A549 (cell line): ENCODE results near the gene TMEM221. TPM values are rescaled to one million over a fixed set of nuclear protein-coding genes. Genes with fewer than 3 reads are reported as not detected.

Experiments used
- ATAC-seq, 2 experiments: fragments of 200-7000 bp in 1 of 2; fragments of >200 bp in 1 of 2; cut with Nextera tagmentation in 1 of 2; cut with Tn5 transposase in 1 of 2; 3 replicates each; pipeline versions ENCODE4 v1.8.0 to v1.9.1; 2018 to 2020; ENCODE audit warnings: mild to moderate bottlenecking in 1 of 2, moderate library complexity in 1 of 2
- CTCF ChIA-PET: fragments of 300-600 bp; sonication (Branson Sonifier 250); formaldehyde crosslinking; extraction: SDS; loops from one replicate; lab custom pipeline; 2021; ENCODE audit warnings: antibody characterized with exemption, inconsistent platforms; lab: Yijun Ruan, JAX
- POLR2A ChIA-PET: fragments of 350-600 bp; formaldehyde crosslinking; extraction: SDS; loops from one replicate; lab custom pipeline; 2021; ENCODE audit warnings: antibody characterized with exemption, inconsistent platforms; lab: Yijun Ruan, JAX
- DNase-seq, 2 experiments: peaks; one replicate each; pipeline versions ENCODE4 v3.0.0 to v3.0.0-alpha.2; 2011 to 2016; ENCODE audit warnings: low read depth in 1 of 2, low spot score in 1 of 2
- FAIRE-seq: peaks from 2 replicates; lab custom pipeline; 2011; peaks lifted over from hg19 to GRCh38; lab: Jason Lieb, UNC
- H3K27ac ChIP-seq, 2 experiments: fragments of >200 bp; sonication (Bioruptor Twin); formaldehyde crosslinking; 3 replicates each; pipeline ENCODE4 v1.5.1; 2016 to 2017
- H3K4me1 ChIP-seq: fragments of >200 bp; sonication (Bioruptor Twin); formaldehyde crosslinking; 3 replicates; pipeline ENCODE4 v1.6.1; 2016
- H3K4me2 ChIP-seq: fragments of >200 bp; sonication (Bioruptor Twin); formaldehyde crosslinking; 3 replicates; pipeline ENCODE4 v1.6.1; 2016
- H3K4me3 ChIP-seq: fragments of >200 bp; sonication (Bioruptor Twin); formaldehyde crosslinking; 3 replicates; pipeline ENCODE4 v1.5.1; 2016
- H3K9me3 ChIP-seq: fragments of >200 bp; sonication (Bioruptor Twin); formaldehyde crosslinking; 3 replicates; pipeline ENCODE4 v1.6.1; 2016
- BHLHE40 ChIP-seq: IDR thresholded peaks from 2 replicates; pipeline ENCODE4 v1.6.1; 2012; ENCODE audit warnings: low read depth, low read length, inconsistent platforms
- CBX8 ChIP-seq: fragments of 200-600 bp; sonication (generic); IDR thresholded peaks from 2 replicates; pipeline ENCODE4 v1.6.1; 2016
- CHD2 ChIP-seq: fragments of 150-350 bp; IDR thresholded peaks from 2 replicates; pipeline ENCODE4 v1.6.1; 2014; ENCODE audit warnings: low read length; ENCODE audit not compliant: partially characterized antibody
- CHD4 ChIP-seq: fragments of 200-600 bp; sonication (generic); IDR thresholded peaks from 2 replicates; pipeline ENCODE4 v1.6.1; 2016; ENCODE audit warnings: antibody characterized with exemption, mild to moderate bottlenecking, borderline replicate concordance
- EHMT2 ChIP-seq: fragments of 200-600 bp; sonication (generic); IDR thresholded peaks from 2 replicates; pipeline ENCODE4 v1.6.1; 2016; ENCODE audit warnings: antibody characterized with exemption, low read depth, mild to moderate bottlenecking, moderate library complexity
- EP300 ChIP-seq, 2 experiments: fragments of >200 bp; sonication (Bioruptor Twin); formaldehyde crosslinking; IDR thresholded peaks; 2 replicates in 1 of 2; 3 replicates in 1 of 2; pipeline ENCODE4 v1.6.1; 2016 to 2017
- ESRRA ChIP-seq: fragments of 150-350 bp; IDR thresholded peaks from 2 replicates; pipeline ENCODE4 v1.6.1; 2014; ENCODE audit warnings: mild to moderate bottlenecking, low read length, borderline replicate concordance
- HEYL ChIP-seq: fragments of 250-450 bp; sonication (Bioruptor Pico); IDR thresholded peaks from 2 replicates; pipeline ENCODE4 v1.8.0; 2021; ENCODE audit warnings: mild to moderate bottlenecking, moderate library complexity
- HOXB5 ChIP-seq: fragments of 250-450 bp; sonication (Bioruptor Pico); IDR thresholded peaks from 2 replicates; pipeline ENCODE4 v1.5.0; 2020; ENCODE audit warnings: mild to moderate bottlenecking, moderate library complexity
- KDM5A ChIP-seq: fragments of 200-600 bp; sonication (generic); IDR thresholded peaks from 2 replicates; pipeline ENCODE4 v1.6.1; 2016; ENCODE audit warnings: antibody characterized with exemption, mild to moderate bottlenecking
- MYC ChIP-seq: IDR thresholded peaks from 2 replicates; pipeline ENCODE4 v1.6.1; 2012; ENCODE audit warnings: mild to moderate bottlenecking, inconsistent platforms, low read length, improper control_type of control experiment, borderline replicate concordance
- NR3C1 ChIP-seq: fragments of >200 bp; sonication (Bioruptor Twin); formaldehyde crosslinking; IDR thresholded peaks from 3 replicates; pipeline ENCODE4 v1.6.1; 2017
- PHF8 ChIP-seq: fragments of 200-600 bp; sonication (generic); IDR thresholded peaks from 2 replicates; pipeline ENCODE4 v1.6.1; 2016; ENCODE audit warnings: low read depth, mild to moderate bottlenecking, antibody characterized with exemption, moderate library complexity, borderline replicate concordance
- RARB ChIP-seq: fragments of 250-450 bp; sonication (Bioruptor Pico); IDR thresholded peaks from 2 replicates; pipeline ENCODE4 v1.8.0; 2021; ENCODE audit warnings: mild to moderate bottlenecking, moderate library complexity
- RNF2 ChIP-seq: fragments of 200-600 bp; sonication (generic); IDR thresholded peaks from 2 replicates; pipeline ENCODE4 v1.6.1; 2016; ENCODE audit warnings: low read depth, mild to moderate bottlenecking, antibody characterized with exemption, moderate library complexity, borderline replicate concordance
- SMC3 ChIP-seq: fragments of >200 bp; sonication (Bioruptor Twin); formaldehyde crosslinking; IDR thresholded peaks from 3 replicates; pipeline ENCODE4 v1.6.1; 2018; ENCODE audit warnings: inconsistent platforms
- SREBF2 ChIP-seq: fragments of 450-650 bp; IDR thresholded peaks from 2 replicates; pipeline ENCODE4 v1.6.1; 2014; ENCODE audit warnings: mild to moderate bottlenecking, moderate library complexity
- ZNF302 ChIP-seq: fragments of 250-450 bp; sonication (Bioruptor Pico); IDR thresholded peaks from 2 replicates; pipeline ENCODE4 v1.9.0; 2021; ENCODE audit warnings: inconsistent platforms, mild to moderate bottlenecking, moderate library complexity
- WGBS: methylation state at CpG from one replicate; pipeline ENCODE4 v1.1.6; 2017; ENCODE audit errors: missing lambda C conversion rate; 5-methylcytosine and 5-hydroxymethylcytosine counted together
- polyA plus RNA-seq, 4 experiments: library from polyadenylated mRNA; depleted of rRNA in 3 of 4; stranded (reverse); fragments of >200 nt; fragmentation: RNase III in 1 of 4; extraction: RNeasy Plus Mini Kit Qiagen cat#74134 plus additional on column Dnase treatment in 1 of 4; gene quantifications; 2 replicates in 3 of 4; 3 replicates in 1 of 4; pipeline ENCODE4 v1.2.3, GENCODE V29; 2011 to 2017
- TF ChIP-seq, protein P1 (sequence below): IDR thresholded peaks from 2 replicates; pipeline ENCODE4 v1.6.1; 2012; ENCODE audit warnings: low read depth, borderline replicate concordance
- TF ChIP-seq, protein P2 (sequence below): fragments of 150-350 bp; IDR thresholded peaks from 2 replicates; pipeline ENCODE4 v1.6.1; 2014; ENCODE audit warnings: low read depth, mild to moderate bottlenecking, low read length
- TF ChIP-seq, protein P3 (sequence below): fragments of >200 bp; sonication (Bioruptor Twin); formaldehyde crosslinking; IDR thresholded peaks from 3 replicates; pipeline ENCODE4 v1.6.1; 2016
- TF ChIP-seq, protein P4 (sequence below): fragments of 200-600 bp; sonication (generic); IDR thresholded peaks from 2 replicates; pipeline ENCODE4 v1.6.1; 2016; ENCODE audit warnings: antibody characterized with exemption, mild to moderate bottlenecking, moderate library complexity

Gene TMEM221
- polyA plus RNA-seq, 2 of the 4 experiments (the other 2 are of a cell fraction), result 0.78 to 0.90 TPM

DNA sequence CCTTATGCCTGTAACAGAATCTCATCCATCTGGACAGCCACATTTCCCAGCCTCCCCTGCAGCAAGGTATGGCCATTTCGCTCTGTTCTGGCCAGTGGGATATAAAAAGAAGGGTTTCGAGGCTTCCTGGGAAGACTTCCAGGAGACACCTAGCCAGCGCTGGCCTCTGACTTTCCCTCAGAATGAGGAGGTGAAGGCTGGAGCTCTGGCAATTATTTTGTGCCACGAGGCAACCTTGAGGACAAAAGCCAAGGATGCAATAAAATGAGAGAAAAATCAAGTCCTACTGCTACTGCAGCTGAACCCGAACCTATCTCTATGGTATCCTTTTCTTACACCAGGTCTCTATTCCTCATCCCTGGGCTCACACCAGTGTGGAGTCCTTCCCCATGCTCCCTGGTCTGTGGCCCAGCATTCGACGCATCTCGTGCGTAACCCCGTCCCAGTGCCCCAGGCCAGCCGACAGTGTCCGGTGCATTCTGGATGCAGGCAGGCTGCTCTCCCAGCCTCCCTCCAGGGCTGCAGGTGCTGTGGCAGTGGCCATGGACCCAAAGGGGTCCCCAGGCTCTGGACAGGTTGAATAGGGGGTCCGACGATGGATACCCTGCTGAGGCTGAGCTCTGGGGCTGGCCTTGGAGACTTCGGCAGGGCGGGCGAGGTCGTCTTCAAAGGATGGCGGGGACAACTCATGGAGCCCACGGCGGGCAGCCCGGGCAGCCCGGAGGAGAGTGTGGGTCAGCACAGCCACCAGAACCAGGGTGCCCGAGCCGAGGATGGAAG, 12.2 kb downstream of the TMEM221 start:
- DNase-seq (no peak), ATAC-seq (no peak), FAIRE-seq (no peak)
- ChIA-PET CTCF (interaction anchor here (1.2 to 1.5 kb wide), 2 partner anchors 13 to 41 kb away, joined by 4 to 6 read pairs; partner anchors contain the start of gene TMEM221), POLR2A (no interaction called here)
- Histone ChIP-seq H3K4me2 (no peak overlapping the region), H3K9me3 (no peaks in the 10 kb centered on the region), H3K27ac (no peak overlapping the region), H3K4me3 (no peak overlapping the region), H3K4me1 (no peaks in the 10 kb centered on the region)
- 93% methylated on average over 22 of the region's 25 CpGs for WGBS
- TF ChIP-seq EHMT2 (no peak), CHD2 (no peak), CBX8 (no peak), HOXB5 (CRISPR knock-in tag) (no peak), RARB (CRISPR knock-in tag) (no peak), CHD4 (no peak), NR3C1 (no peak)
- TF ChIP-seq, protein P1, sequence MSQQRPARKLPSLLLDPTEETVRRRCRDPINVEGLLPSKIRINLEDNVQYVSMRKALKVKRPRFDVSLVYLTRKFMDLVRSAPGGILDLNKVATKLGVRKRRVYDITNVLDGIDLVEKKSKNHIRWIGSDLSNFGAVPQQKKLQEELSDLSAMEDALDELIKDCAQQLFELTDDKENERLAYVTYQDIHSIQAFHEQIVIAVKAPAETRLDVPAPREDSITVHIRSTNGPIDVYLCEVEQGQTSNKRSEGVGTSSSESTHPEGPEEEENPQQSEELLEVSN, result no peak
- TF ChIP-seq, protein P2, sequence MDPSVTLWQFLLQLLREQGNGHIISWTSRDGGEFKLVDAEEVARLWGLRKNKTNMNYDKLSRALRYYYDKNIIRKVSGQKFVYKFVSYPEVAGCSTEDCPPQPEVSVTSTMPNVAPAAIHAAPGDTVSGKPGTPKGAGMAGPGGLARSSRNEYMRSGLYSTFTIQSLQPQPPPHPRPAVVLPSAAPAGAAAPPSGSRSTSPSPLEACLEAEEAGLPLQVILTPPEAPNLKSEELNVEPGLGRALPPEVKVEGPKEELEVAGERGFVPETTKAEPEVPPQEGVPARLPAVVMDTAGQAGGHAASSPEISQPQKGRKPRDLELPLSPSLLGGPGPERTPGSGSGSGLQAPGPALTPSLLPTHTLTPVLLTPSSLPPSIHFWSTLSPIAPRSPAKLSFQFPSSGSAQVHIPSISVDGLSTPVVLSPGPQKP, result no peak

DNA sequence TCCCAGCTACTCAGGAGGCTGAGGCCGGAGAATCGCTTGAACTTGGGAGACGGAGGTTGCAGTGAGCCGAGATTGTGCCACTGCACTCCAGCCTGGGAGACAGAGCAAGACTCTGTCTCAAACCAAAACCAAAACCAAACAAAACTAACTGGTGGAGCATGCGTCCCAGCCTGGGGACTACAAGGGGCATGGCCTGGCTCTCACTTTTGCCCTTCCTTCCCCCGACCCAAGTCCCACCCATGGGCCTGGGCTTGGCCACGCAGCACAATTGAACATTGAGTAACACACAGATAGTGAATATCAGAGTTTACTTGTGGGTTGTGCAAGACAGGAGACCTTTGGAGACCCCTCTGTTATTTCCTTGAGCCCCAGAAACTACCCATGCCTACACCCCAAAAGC, 13.2 kb downstream of the TMEM221 start:
- no peak overlapping the region for H3K27ac ChIP-seq
- POLR2A ChIA-PET, result no interaction called here
- H3K9me3 ChIP-seq, result no peaks in the 10 kb centered on the region
- TF ChIP-seq CHD2, result no peak
- no peak for TF ChIP-seq EP300 (IDR thresholded peaks at IDR 0.05)
- TF ChIP-seq SMC3, result no peak
- TF ChIP-seq, protein P3, sequence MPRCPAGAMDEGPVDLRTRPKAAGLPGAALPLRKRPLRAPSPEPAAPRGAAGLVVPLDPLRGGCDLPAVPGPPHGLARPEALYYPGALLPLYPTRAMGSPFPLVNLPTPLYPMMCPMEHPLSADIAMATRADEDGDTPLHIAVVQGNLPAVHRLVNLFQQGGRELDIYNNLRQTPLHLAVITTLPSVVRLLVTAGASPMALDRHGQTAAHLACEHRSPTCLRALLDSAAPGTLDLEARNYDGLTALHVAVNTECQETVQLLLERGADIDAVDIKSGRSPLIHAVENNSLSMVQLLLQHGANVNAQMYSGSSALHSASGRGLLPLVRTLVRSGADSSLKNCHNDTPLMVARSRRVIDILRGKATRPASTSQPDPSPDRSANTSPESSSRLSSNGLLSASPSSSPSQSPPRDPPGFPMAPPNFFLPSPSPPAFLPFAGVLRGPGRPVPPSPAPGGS, result no peak
- TF ChIP-seq BHLHE40, result no peak
- no peak for TF ChIP-seq CHD4
- no peak for TF ChIP-seq HEYL (CRISPR knock-in tag)
- no peak for TF ChIP-seq MYC
- no peak for TF ChIP-seq PHF8
- TF ChIP-seq, protein P4, sequence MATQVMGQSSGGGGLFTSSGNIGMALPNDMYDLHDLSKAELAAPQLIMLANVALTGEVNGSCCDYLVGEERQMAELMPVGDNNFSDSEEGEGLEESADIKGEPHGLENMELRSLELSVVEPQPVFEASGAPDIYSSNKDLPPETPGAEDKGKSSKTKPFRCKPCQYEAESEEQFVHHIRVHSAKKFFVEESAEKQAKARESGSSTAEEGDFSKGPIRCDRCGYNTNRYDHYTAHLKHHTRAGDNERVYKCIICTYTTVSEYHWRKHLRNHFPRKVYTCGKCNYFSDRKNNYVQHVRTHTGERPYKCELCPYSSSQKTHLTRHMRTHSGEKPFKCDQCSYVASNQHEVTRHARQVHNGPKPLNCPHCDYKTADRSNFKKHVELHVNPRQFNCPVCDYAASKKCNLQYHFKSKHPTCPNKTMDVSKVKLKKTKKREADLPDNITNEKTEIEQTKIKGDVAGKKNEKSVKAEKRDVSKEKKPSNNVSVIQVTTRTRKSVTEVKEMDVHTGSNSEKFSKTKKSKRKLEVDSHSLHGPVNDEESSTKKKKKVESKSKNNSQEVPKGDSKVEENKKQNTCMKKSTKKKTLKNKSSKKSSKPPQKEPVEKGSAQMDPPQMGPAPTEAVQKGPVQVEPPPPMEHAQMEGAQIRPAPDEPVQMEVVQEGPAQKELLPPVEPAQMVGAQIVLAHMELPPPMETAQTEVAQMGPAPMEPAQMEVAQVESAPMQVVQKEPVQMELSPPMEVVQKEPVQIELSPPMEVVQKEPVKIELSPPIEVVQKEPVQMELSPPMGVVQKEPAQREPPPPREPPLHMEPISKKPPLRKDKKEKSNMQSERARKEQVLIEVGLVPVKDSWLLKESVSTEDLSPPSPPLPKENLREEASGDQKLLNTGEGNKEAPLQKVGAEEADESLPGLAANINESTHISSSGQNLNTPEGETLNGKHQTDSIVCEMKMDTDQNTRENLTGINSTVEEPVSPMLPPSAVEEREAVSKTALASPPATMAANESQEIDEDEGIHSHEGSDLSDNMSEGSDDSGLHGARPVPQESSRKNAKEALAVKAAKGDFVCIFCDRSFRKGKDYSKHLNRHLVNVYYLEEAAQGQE, result no peak
- TF ChIP-seq RNF2, result no peak
- no peak for TF ChIP-seq KDM5A
- no peak for TF ChIP-seq ZNF302 (CRISPR knock-in tag)
- TF ChIP-seq SREBF2, result no peak
- TF ChIP-seq ESRRA, result no peak
- TF ChIP-seq NR3C1, result no peak
- no peak for ATAC-seq
- no peak for FAIRE-seq
- 97% methylated on average over 6 of the region's 7 CpGs for WGBS
- H3K4me2 ChIP-seq, result no peak overlapping the region
- no peak overlapping the region for H3K4me3 ChIP-seq
- no peak for DNase-seq
- CTCF ChIA-PET, result no interaction called here
- no peaks in the 10 kb centered on the region for H3K4me1 ChIP-seq
